ENCODE results near the gene ZNF576.

DNA sequence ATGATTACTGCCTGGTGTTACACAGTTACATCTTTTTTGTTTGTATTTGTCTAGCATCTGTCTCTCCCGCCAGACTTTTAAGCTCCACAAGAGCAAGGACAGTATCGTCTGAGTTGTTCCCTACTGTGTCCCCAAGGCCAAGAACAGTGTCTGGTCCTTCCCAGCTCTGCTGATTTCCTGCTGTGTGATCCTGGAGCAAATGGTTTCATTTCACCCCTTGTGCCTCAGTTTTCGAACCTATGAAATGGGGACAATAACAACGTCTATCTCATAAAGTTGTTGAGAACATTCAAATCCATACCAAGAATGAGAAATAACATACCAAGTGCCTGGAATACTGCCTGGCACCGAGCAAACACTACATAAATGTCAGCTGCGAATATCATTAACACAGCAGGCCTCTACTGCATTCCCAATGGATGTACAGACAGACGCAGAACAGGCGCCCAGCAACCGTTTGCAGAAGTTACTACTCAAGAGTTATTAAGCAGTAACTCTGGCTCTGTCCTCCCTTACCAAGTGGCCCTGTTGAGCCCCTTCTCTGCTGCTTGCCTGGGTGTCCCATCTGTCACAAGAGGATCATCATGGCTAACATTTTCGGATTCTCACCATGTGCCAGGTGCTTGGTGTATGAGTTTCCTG is 32.5 kb upstream of the ZNF576 start:
- TF ChIP-seq POLR2AphosphoS5 (IDR thresholded peaks at IDR 0.05; ENCODE audit: control insufficient read depth, insufficient read depth, low read depth, low read length), result no peak
- peak; percentile 53 for TF ChIP-seq CHD4 (IDR thresholded peaks at IDR 0.05; ENCODE audit: insufficient read depth, insufficient replicate concordance, low read depth, low read length, poor library complexity, severe bottlenecking)
- TF ChIP-seq, protein P1, sequence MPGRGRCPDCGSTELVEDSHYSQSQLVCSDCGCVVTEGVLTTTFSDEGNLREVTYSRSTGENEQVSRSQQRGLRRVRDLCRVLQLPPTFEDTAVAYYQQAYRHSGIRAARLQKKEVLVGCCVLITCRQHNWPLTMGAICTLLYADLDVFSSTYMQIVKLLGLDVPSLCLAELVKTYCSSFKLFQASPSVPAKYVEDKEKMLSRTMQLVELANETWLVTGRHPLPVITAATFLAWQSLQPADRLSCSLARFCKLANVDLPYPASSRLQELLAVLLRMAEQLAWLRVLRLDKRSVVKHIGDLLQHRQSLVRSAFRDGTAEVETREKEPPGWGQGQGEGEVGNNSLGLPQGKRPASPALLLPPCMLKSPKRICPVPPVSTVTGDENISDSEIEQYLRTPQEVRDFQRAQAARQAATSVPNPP (IDR thresholded peaks at IDR 0.05; ENCODE audit: borderline replicate concordance, insufficient read depth, insufficient read length), result no peak
- no peak for TF ChIP-seq ZFX (CRISPR knock-in tag; IDR thresholded peaks at IDR 0.05)
- no peak for TF ChIP-seq ZFP36 (IDR thresholded peaks at IDR 0.05; ENCODE audit: low read depth, low read length, partially characterized antibody)
- TF ChIP-seq, protein P2, sequence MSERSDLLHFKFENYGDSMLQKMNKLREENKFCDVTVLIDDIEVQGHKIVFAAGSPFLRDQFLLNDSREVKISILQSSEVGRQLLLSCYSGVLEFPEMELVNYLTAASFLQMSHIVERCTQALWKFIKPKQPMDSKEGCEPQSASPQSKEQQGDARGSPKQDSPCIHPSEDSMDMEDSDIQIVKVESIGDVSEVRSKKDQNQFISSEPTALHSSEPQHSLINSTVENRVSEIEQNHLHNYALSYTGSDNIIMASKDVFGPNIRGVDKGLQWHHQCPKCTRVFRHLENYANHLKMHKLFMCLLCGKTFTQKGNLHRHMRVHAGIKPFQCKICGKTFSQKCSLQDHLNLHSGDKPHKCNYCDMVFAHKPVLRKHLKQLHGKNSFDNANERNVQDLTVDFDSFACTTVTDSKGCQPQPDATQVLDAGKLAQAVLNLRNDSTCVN (CRISPR knock-in tag; IDR thresholded peaks at IDR 0.05), result no peak
- TF ChIP-seq, protein P3, sequence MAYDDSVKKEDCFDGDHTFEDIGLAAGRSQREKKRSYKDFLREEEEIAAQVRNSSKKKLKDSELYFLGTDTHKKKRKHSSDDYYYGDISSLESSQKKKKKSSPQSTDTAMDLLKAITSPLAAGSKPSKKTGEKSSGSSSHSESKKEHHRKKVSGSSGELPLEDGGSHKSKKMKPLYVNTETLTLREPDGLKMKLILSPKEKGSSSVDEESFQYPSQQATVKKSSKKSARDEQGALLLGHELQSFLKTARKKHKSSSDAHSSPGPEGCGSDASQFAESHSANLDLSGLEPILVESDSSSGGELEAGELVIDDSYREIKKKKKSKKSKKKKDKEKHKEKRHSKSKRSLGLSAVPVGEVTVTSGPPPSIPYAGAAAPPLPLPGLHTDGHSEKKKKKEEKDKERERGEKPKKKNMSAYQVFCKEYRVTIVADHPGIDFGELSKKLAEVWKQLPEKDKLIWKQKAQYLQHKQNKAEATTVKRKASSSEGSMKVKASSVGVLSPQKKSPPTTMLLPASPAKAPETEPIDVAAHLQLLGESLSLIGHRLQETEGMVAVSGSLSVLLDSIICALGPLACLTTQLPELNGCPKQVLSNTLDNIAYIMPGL (CRISPR knock-in tag; IDR thresholded peaks at IDR 0.05), result no peak
- no peak for TF ChIP-seq NFXL1 (CRISPR knock-in tag; IDR thresholded peaks at IDR 0.05)
- TF ChIP-seq ZNF197 (CRISPR knock-in tag; IDR thresholded peaks at IDR 0.05; ENCODE audit: low read depth), result no peak
- no peak for TF ChIP-seq MTA3 (IDR thresholded peaks at IDR 0.05; ENCODE audit: borderline replicate concordance)
- TF ChIP-seq XRCC5 (IDR thresholded peaks at IDR 0.05; ENCODE audit: low read depth, low read length), result no peak
